KMS-11 (cell line): ENCODE data around the gene ACTR8.
A peak's percentile ranks its signal among the peaks of the same experiment; 100 is the strongest.

Experiments
- H2AFZ ChIP-seq: fragments of 200-600 bp; sonication (generic); 2 replicates; pipeline ENCODE4 v1.6.1; 2016; ENCODE audit warnings: antibody characterized with exemption, mixed run types, low read depth
- H3K27ac ChIP-seq: fragments of 200-600 bp; sonication (generic); 2 replicates; pipeline ENCODE4 v1.6.1; 2016; ENCODE audit warnings: mild to moderate bottlenecking, mixed run types
- H3K27me3 ChIP-seq: fragments of 200-600 bp; sonication (generic); 2 replicates; pipeline ENCODE4 v1.6.1; 2017; ENCODE audit warnings: mild to moderate bottlenecking, low read depth, mixed run types, moderate library complexity; ENCODE audit not compliant: insufficient read depth
- H3K36me3 ChIP-seq: fragments of 200-600 bp; sonication (generic); 2 replicates; pipeline ENCODE4 v1.6.1; 2017; ENCODE audit warnings: mild to moderate bottlenecking, mixed run types; ENCODE audit not compliant: insufficient read depth
- H3K4me1 ChIP-seq: fragments of 200-600 bp; sonication (generic); 2 replicates; pipeline ENCODE4 v1.6.1; 2016; ENCODE audit warnings: mild to moderate bottlenecking, low read depth, mixed run types; ENCODE audit not compliant: poor library complexity, severe bottlenecking
- H3K4me2 ChIP-seq: fragments of 200-600 bp; sonication (generic); 2 replicates; pipeline ENCODE4 v1.7.0; 2016; ENCODE audit warnings: mild to moderate bottlenecking, mixed run types
- H3K4me3 ChIP-seq: fragments of 200-600 bp; sonication (generic); IDR thresholded peaks from 2 replicates; pipeline ENCODE4 v1.6.1; 2017; ENCODE audit warnings: low read depth, low read length, mixed read lengths; ENCODE audit not compliant: insufficient read depth
- H3K79me2 ChIP-seq: fragments of 200-600 bp; sonication (generic); 2 replicates; pipeline ENCODE4 v1.6.1; 2016; ENCODE audit warnings: low read depth, mixed run types; ENCODE audit not compliant: insufficient read depth
- H3K9ac ChIP-seq: fragments of 200-600 bp; sonication (generic); 2 replicates; pipeline ENCODE4 v1.6.1; 2016; ENCODE audit warnings: mild to moderate bottlenecking, mixed run types
- H4K20me1 ChIP-seq: fragments of 200-600 bp; sonication (generic); 2 replicates; pipeline ENCODE4 v1.6.1; 2016; ENCODE audit warnings: mild to moderate bottlenecking, mixed run types; ENCODE audit not compliant: insufficient read depth
- CTCF ChIP-seq: fragments of 200-600 bp; sonication (generic); conservative IDR thresholded peaks from 2 replicates; pipeline ENCODE4 v1.6.1; 2017; ENCODE audit warnings: low read depth, mild to moderate bottlenecking, antibody characterized with exemption, low read length, moderate library complexity, mixed read lengths

The ACTR8 gene

DNA sequence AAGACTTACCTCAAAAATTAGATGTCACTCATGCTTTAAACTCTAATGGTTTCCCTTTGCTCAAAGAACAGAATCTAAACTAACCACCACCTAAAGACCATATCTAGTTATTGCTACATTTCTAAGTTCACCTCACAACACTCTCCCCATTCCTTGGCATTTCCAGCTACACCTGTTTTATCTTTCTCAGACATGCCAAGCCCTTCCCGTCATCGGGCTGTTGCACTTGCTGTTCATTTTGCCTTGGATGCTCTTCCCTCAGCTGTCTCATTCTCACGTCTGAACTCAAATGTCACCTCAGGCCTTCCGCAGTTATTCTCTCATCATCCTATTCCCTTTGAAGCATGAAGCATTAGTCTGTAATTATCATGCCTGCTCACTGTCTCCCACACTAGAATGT lies 1.1 kb upstream of the ACTR8 start:
- no peaks in the 10 kb centered on the region; the same call in 1 of the 2 replicates for H3K36me3 ChIP-seq
- H3K27ac ChIP-seq: no peak overlapping the region
- H4K20me1 ChIP-seq: no peaks in the 10 kb centered on the region
- H2AFZ ChIP-seq: no peak overlapping the region
- H3K4me1 ChIP-seq: peaks cover 39% of the 10 kb centered on the region
- no peak for TF ChIP-seq CTCF
- no peaks in the 10 kb centered on the region for H3K27me3 ChIP-seq
- no peak overlapping the region for H3K9ac ChIP-seq
- H3K4me3 ChIP-seq: no peak overlapping the region
- peaks cover 7% of the 10 kb centered on the region; the same call in 1 of the 2 replicates for H3K79me2 ChIP-seq
- no peak overlapping the region for H3K4me2 ChIP-seq

- Histone ChIP-seq H3K9ac (peak overlapping the region; percentile 69; the same call in 1 of the 2 replicates), H3K36me3 (no peaks in the 10 kb centered on the region; the same call in 1 of the 2 replicates), H3K27me3 (no peaks in the 10 kb centered on the region), H3K27ac (peak overlapping the region; percentile 48; the same call in 1 of the 2 replicates), H3K4me3 (peak overlapping the region; percentile 90), H3K4me2 (peak overlapping the region; percentile 82), H3K4me1 (peaks cover 16% of the 10 kb centered on the region), H4K20me1 (no peaks in the 10 kb centered on the region), H2AFZ (0 out of 2 replicates have a peak overlapping the region, but pooled peaks have one; percentile 61), H3K79me2 (no peaks in the 10 kb centered on the region)
- no peak for TF ChIP-seq CTCF
Observed at GRCh38 chr3:53880396-53881345, 1.3 kb downstream of the ACTR8 start.

DNA sequence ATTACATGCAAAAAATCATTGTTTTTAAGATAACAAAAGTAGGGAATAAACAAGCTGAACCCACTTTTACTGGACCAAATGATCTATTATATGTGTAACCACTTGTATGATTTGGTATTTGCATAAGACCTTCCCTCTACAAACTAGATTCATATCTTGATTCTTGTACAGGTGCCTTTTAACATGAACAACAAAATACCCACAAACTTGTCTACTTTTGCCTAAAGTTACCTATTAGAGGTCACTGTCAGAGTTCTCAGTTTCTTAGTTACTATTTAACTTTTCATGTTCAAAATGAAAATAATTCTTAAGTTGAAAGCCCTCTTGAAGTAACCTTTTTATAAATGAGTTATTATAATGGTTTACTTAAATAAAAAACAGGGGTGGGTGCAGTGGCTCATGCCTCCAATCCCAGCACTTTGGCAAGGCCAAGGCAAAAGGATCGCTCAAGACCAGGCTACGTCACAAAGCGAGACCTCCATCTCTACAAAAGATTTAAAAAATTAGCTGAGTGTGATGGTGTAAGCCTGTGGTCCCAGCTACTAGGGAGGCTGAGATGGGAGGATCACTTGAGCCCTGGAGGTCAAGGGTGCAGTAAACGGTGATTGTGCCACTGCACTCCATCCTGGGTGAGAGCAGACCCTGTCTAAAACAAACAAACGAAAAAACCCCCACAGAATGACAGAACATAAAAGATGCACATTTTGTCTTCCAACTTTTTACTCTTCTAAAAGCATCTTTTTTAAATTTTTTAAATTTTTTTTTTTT lies 16.0 kb downstream of the ACTR8 start:
- no peak overlapping the region for H2AFZ ChIP-seq
- H3K4me2 ChIP-seq: no peak overlapping the region
- H3K4me1 ChIP-seq: no peaks in the 10 kb centered on the region
- H3K27ac ChIP-seq: no peak overlapping the region
- H3K4me3 ChIP-seq: no peak overlapping the region
- H3K36me3 ChIP-seq: no peaks in the 10 kb centered on the region
- no peaks in the 10 kb centered on the region for H3K27me3 ChIP-seq
- H4K20me1 ChIP-seq: no peaks in the 10 kb centered on the region
- no peaks in the 10 kb centered on the region for H3K79me2 ChIP-seq
- no peak overlapping the region for H3K9ac ChIP-seq
- no peak for TF ChIP-seq CTCF

DNA sequence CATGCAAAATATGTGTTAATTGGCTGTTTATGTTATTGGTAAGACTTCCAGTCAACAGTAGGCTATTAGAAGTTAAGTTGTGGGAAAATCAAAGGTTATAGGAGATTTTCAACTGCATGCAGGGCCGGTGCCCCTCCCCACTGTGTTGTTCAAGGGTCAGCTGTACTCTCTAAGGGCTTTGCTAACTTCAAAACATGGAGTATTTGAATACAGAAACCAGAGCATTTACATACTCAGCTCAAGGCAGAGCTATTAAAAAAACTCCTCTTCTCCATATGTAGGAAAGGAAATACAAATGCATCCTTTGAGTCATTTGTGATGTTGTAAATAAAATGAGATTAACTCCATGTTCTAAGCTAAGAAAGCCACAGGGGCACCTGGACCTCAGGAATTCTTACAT lies 18.8 kb downstream of the ACTR8 start:
- Histone ChIP-seq H3K27me3 (no peaks in the 10 kb centered on the region), H3K27ac (no peak overlapping the region), H3K36me3 (no peaks in the 10 kb centered on the region), H4K20me1 (no peaks in the 10 kb centered on the region), H3K4me2 (no peak overlapping the region), H3K4me1 (no peaks in the 10 kb centered on the region), H3K9ac (no peak overlapping the region), H2AFZ (no peak overlapping the region), H3K4me3 (no peak overlapping the region), H3K79me2 (no peaks in the 10 kb centered on the region)
- TF ChIP-seq CTCF: no peak
